ENCODE data around the gene DNAJC10.

GRCh38 chr2:182724656-182725055, 8.6 kb downstream of the DNAJC10 start:
- no peak for TF ChIP-seq CTCF (IDR thresholded peaks at IDR 0.05)
- no peak for TF ChIP-seq EZH2phosphoT487 (IDR thresholded peaks at IDR 0.05)

Data from neural progenitor cell (in vitro differentiated cells).